GM23338 (cell line): ENCODE data around the gene JAM3.

ENCODE experiments used
- CREB1 ChIP-seq: fragments of 250-450 bp; sonication (Bioruptor Pico); IDR thresholded peaks from 2 replicates; pipeline ENCODE4 v1.5.0; 2020; ENCODE audit warnings: low read depth, mild to moderate bottlenecking, moderate library complexity
- CTCF ChIP-seq, 2 experiments: fragments of 200-600 bp in 1 of 2; sonication (generic) in 1 of 2; conservative IDR thresholded peaks; 2 replicates each; pipeline versions ENCODE4 v1.5.1 to v1.6.1; 2016 to 2017; ENCODE audit warnings: antibody characterized with exemption in 2 of 2, low read depth in 2 of 2, mild to moderate bottlenecking in 2 of 2, moderate library complexity in 1 of 2
- ETS1 ChIP-seq: IDR thresholded peaks from 2 replicates; pipeline ENCODE4 v1.6.1; 2016; ENCODE audit warnings: antibody characterized with exemption
- EZH2 ChIP-seq: fragments of 200-600 bp; sonication (generic); IDR thresholded peaks from one replicate; pipeline ENCODE4 v1.8.0; 2017; ENCODE audit warnings: antibody characterized with exemption, mild to moderate bottlenecking, low read depth; ENCODE audit not compliant: unreplicated experiment
- EZH2phosphoT487 ChIP-seq: fragments of 200-600 bp; sonication (generic); IDR thresholded peaks from one replicate; pipeline ENCODE4 v1.8.1; 2018; ENCODE audit warnings: antibody characterized with exemption; ENCODE audit not compliant: unreplicated experiment
- JUNB ChIP-seq: IDR thresholded peaks from one replicate; pipeline ENCODE4 v1.6.1; 2016; ENCODE audit warnings: antibody characterized with exemption; ENCODE audit not compliant: unreplicated experiment
- NANOG ChIP-seq: IDR thresholded peaks from 2 replicates; pipeline ENCODE4 v1.6.1; 2016; ENCODE audit warnings: antibody characterized with exemption, borderline replicate concordance
- POLR2AphosphoS5 ChIP-seq: IDR thresholded peaks from 2 replicates; pipeline ENCODE4 v1.6.1; 2016; ENCODE audit warnings: antibody characterized with exemption, low read depth
- REST ChIP-seq: IDR thresholded peaks from one replicate; pipeline ENCODE4 v1.6.1; 2018; ENCODE audit warnings: antibody characterized with exemption; ENCODE audit not compliant: unreplicated experiment
- STAT1 ChIP-seq: IDR thresholded peaks from one replicate; pipeline ENCODE4 v1.6.1; 2016; ENCODE audit warnings: antibody characterized with exemption; ENCODE audit not compliant: unreplicated experiment
- ZNF114 ChIP-seq: fragments of 250-450 bp; sonication (Bioruptor Pico); IDR thresholded peaks from 2 replicates; pipeline ENCODE4 v1.5.0; 2020; ENCODE audit warnings: mild to moderate bottlenecking, moderate library complexity
- ZNF331 ChIP-seq: fragments of 250-450 bp; sonication (Bioruptor Pico); IDR thresholded peaks from 2 replicates; pipeline ENCODE4 v1.5.0; 2020; ENCODE audit warnings: low read depth, mild to moderate bottlenecking, moderate library complexity
- ZNF462 ChIP-seq: fragments of 250-450 bp; sonication (Bioruptor Pico); IDR thresholded peaks from 2 replicates; pipeline ENCODE4 v1.5.0; 2020; ENCODE audit warnings: mild to moderate bottlenecking, moderate library complexity

GRCh38 chr11:134170919-134171281 is 102.0 kb downstream of the JAM3 start:
- TF ChIP-seq EZH2 (no peak), CTCF (conservative IDR thresholded peaks at IDR 0.05; ENCODE audit: low read depth in 2 of 2) (no peak), EZH2phosphoT487 (no peak), REST (no peak), JUNB (no peak), POLR2AphosphoS5 (no peak), ZNF114 (no peak), ETS1 (no peak), CREB1 (CRISPR knock-in tag) (no peak), NANOG (no peak), STAT1 (no peak), ZNF462 (CRISPR knock-in tag) (no peak), ZNF331 (CRISPR knock-in tag) (no peak)
